Lower leg skin (tissue), 4 donors: ENCODE results near the gene ALPL. TPM values are rescaled to one million over a fixed set of nuclear protein-coding genes. Genes with fewer than 3 reads are reported as not detected.
"Not testable (repeated sequence)": the region's sequence is repeated elsewhere in the genome, so short reads cannot be mapped to it uniquely, and the experiment has no call there.

Experiments used
- DNase-seq, 2 donors: peaks; one replicate each; pipeline ENCODE4 v3.0.0-alpha.2; 2019; ENCODE audit warnings: low spot score in 2 of 2
- H3K4me3 ChIP-seq: fragments of 200-600 bp; sonication (generic); 2 replicates; pipeline ENCODE4 v1.5.1; 2017; ENCODE audit warnings: mild to moderate bottlenecking, low read depth; ENCODE audit not compliant: poor library complexity, severe bottlenecking
- CTCF ChIP-seq, 3 donors: fragments of 450-650 bp; IDR thresholded peaks; one replicate each; pipeline ENCODE4 v1.5.1; 2016; ENCODE audit warnings: antibody characterized with exemption in 3 of 3, mild to moderate bottlenecking in 3 of 3, moderate library complexity in 2 of 3
- POLR2A ChIP-seq, 2 donors: fragments of 450-650 bp; IDR thresholded peaks; one replicate each; pipeline ENCODE4 v1.6.1; 2016 to 2017; ENCODE audit warnings: antibody characterized with exemption in 2 of 2, mild to moderate bottlenecking in 1 of 2, moderate library complexity in 1 of 2
- WGBS, 2 donors: methylation state at CpG; one replicate each; pipeline ENCODE4 v1.1.5; 2018; 5-methylcytosine and 5-hydroxymethylcytosine counted together
- intact Hi-C: fragments of 100-400 bp; cut with DNase I; formaldehyde crosslinking; loops from one replicate; pipeline ENCODE4 v1.15.0; 2023; ENCODE audit warnings: low total_unique reads
- total RNA-seq, 4 donors: library from RNA; depleted of rRNA; stranded (reverse); fragments of >200 nt; gene quantifications; one replicate each; pipeline ENCODE4 v1.1.0, GENCODE V29; 2016

The ALPL gene
- total RNA-seq, 4 donors from 2014 or later: 1.3 to 7.7 (median 2.2) TPM

GRCh38 chr1:21518774-21519455, 9.7 kb downstream of the ALPL start:
- intact Hi-C loops: loop anchor here (10.0 kb wide), 1 partner anchor 136 kb away; no protein-coding TSS in a partner anchor
- no peak for DNase-seq
- no peak for TF ChIP-seq CTCF (IDR thresholded peaks at IDR 0.05)
- no peak for TF ChIP-seq POLR2A (IDR thresholded peaks at IDR 0.05)
- no peak overlapping the region for H3K4me3 ChIP-seq
- 94 to 95% methylated on average over 16 of the region's 16 CpGs for WGBS, 2 donors

DNA sequence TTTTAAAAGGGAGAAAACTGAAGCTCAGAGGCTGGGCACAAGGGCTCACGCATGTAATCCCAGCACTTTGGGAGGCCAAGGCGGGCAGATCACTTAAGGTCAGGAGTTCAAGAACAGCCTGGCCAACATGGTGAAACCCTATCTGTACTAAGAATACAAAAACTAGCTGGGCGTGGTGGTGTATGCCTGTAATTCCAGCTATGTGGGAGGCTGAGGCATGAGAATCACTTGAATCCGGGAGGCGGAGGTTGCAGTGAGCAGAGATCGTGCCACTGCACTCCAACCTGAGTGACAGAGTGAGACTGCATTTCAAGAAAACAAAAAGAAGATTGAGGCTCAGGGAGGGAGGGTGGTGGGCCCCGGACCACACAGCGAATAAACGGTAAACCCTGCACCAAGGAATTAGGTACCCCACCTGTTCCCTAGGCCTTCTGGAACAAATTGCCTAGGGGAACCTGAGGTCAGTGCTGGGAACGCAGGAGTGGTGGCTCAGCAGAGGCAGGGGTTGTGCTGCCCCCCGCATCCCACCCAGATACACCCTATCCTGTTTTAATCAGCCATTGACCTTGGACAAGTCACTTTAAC, 10.4 kb downstream of the ALPL start:
- intact Hi-C loops: loop anchor here (10.0 kb wide), 1 partner anchor 135 kb away; no protein-coding TSS in a partner anchor
- not testable (repeated sequence) for DNase-seq

DNA sequence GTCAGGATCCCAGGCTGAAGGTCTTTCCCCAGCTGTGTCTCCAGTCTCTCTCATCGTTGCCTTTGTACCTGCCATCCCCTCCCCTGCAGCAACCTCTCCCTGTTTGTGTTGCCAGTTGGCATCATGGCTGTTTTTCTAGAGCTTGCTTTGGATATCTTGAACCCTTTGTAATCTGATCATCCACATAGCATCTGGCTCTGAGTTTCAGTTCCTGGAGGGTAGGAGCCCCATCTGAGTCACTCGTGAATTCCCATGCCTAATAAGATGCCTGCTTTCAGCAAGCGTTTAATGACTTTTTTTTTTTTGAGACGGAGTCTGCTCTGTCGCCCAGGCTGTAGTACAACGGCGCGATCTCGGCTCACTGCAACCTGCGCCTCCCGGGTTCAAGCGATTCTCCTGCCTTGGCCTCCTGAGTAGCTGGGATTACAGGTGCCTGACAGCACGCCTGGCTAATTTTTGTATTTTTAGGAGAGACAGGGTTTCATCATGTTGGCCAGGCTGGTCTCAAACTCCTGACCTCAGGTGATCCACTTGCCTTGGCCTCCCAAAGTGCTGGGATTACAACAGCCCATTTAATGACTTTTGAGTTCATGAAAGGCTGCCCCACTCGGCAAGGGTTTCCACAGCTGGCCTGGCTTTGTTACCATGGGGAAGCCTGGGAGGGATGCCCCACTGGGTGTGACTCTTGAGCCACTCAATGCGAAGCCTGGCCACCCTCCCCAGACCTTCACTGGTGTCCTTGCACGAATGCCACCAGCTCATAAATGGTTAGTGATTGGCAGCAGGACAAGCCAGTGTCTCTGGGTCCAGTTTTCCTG, 11.9 kb downstream of the ALPL start:
- no peak overlapping the region for H3K4me3 ChIP-seq
- intact Hi-C loops: no loop called here
- TF ChIP-seq CTCF (IDR thresholded peaks at IDR 0.05) (no peak), POLR2A (IDR thresholded peaks at IDR 0.05) (no peak)
- WGBS, 2 donors: 56 to 62% methylated on average over 15 to 16 of the region's 16 CpGs
- DNase-seq: no peak

More for the DNA sequence above, 10.4 kb downstream of the ALPL start:
- 95 to 96% methylated on average over 11 of the region's 11 CpGs for WGBS, 2 donors
- H3K4me3 ChIP-seq: not testable (repeated sequence)

- intact Hi-C loops: no loop called here
- no peak overlapping the region for H3K4me3 ChIP-seq
- 97 to 98% methylated on average over 4 of the region's 4 CpGs for WGBS, 2 donors
- DNase-seq: no peak
- TF ChIP-seq CTCF (IDR thresholded peaks at IDR 0.05): no peak
- TF ChIP-seq POLR2A (IDR thresholded peaks at IDR 0.05): no peak
These were observed 12.5 kb downstream of the ALPL start for GRCh38 chr1:21521717-21522060.

GRCh38 chr1:21522525-21523038, 13.4 kb downstream of the ALPL start:
- intact Hi-C loops: no loop called here
- no peak for TF ChIP-seq POLR2A (IDR thresholded peaks at IDR 0.05)
- TF ChIP-seq CTCF (IDR thresholded peaks at IDR 0.05): no peak
- no peak for DNase-seq
- H3K4me3 ChIP-seq: no peak overlapping the region
- 80 to 81% methylated on average over 11 of the region's 11 CpGs for WGBS, 2 donors

DNA sequence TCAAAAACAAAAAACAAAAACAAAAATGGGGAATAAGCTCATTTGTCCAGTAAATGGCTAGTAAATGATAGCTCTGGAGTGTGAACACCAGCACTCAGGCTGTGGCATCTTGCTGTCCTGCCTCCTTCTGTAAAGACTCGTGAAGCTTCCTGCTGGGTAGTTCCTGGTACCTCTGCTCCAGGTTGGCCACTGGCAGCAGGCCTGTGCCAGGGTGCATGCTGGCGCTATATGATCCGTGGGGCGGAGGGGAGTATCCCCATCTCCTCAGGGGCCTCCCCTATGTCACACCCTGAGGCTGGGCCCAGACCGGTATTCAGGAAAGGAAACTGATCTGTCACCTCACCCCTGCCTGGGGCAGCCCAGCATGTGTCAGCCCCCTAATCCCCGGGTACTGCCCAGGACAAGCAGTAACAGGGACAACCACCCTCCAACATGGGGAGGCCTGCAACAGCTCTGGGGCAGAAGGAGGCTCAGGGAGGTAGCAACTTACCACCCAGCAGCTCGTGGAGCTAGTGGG, 14.1 kb downstream of the ALPL start:
- intact Hi-C loops: no loop called here
- TF ChIP-seq POLR2A (IDR thresholded peaks at IDR 0.05) (no peak), CTCF (IDR thresholded peaks at IDR 0.05) (no peak)
- 55 to 58% methylated on average over 6 to 7 of the region's 7 CpGs for WGBS, 2 donors
- no peak overlapping the region for H3K4me3 ChIP-seq
- DNase-seq: no peak
